ENCODE measurements around the gene SIRT7. TPM values are rescaled to one million over a fixed set of nuclear protein-coding genes. Genes with fewer than 3 reads are reported as not detected.

SIRT7 gene
- total RNA-seq, 3 donors from 2014 or later, result 50.1 to 83.5 (median 73.7) TPM

GRCh38 chr17:81951785-81952684 is 34.1 kb upstream of the SIRT7 start:
- no peaks in the 10 kb centered on the region for H3K36me3 ChIP-seq (ENCODE audit: low read depth)
- no peaks in the 10 kb centered on the region for H3K4me1 ChIP-seq (ENCODE audit: low read depth)
- ATAC-seq (no peak), DNase-seq (no peak)
- intact Hi-C loops (cut with DNase I, micrococcal nuclease), result no loop called here
- no peak overlapping the region for H3K4me3 ChIP-seq
- no peaks in the 10 kb centered on the region for H3K9me3 ChIP-seq
- no peak for TF ChIP-seq CTCF (IDR thresholded peaks at IDR 0.05)

GRCh38 chr17:81950501-81950900 is 32.5 kb upstream of the SIRT7 start:
- Histone ChIP-seq H3K36me3 (ENCODE audit: low read depth) (no peaks in the 10 kb centered on the region), H3K4me1 (ENCODE audit: low read depth) (no peaks in the 10 kb centered on the region), H3K9me3 (no peaks in the 10 kb centered on the region), H3K4me3 (no peak overlapping the region)
- no peak for TF ChIP-seq CTCF (IDR thresholded peaks at IDR 0.05)
- ATAC-seq (no peak), DNase-seq (no peak)
- intact Hi-C loops (cut with DNase I, micrococcal nuclease), result no loop called here

GRCh38 chr17:81948635-81949378 is 30.8 kb upstream of the SIRT7 start:
- Histone ChIP-seq H3K4me3 (no peak overlapping the region), H3K9me3 (no peaks in the 10 kb centered on the region), H3K36me3 (ENCODE audit: low read depth) (no peaks in the 10 kb centered on the region), H3K4me1 (ENCODE audit: low read depth) (no peaks in the 10 kb centered on the region)
- no peak for ATAC-seq
- no peak for DNase-seq
- no peak for TF ChIP-seq CTCF (IDR thresholded peaks at IDR 0.05)
- intact Hi-C loops (cut with DNase I, micrococcal nuclease), result no loop called here

GRCh38 chr17:81947189-81947588 is 29.2 kb upstream of the SIRT7 start, which contains the start of gene MYADML2:
TSS of gene MYADML2 (minus strand) at chr17:81947233. CDS start at chr17:81941741, 5,492 bp downstream.
- no peaks in the 10 kb centered on the region for H3K9me3 ChIP-seq
- ATAC-seq (no peak), DNase-seq (no peak)
- H3K4me1 ChIP-seq (ENCODE audit: low read depth), result no peaks in the 10 kb centered on the region
- H3K36me3 ChIP-seq (ENCODE audit: low read depth), result no peaks in the 10 kb centered on the region
- H3K4me3 ChIP-seq, result no peak within 1 kb of the TSS
- intact Hi-C loops (cut with DNase I, micrococcal nuclease), result no loop called here
- TF ChIP-seq CTCF (IDR thresholded peaks at IDR 0.05), result no peak

GRCh38 chr17:81944858-81945257 is 26.9 kb upstream of the SIRT7 start:
- DNase-seq, result no peak
- Histone ChIP-seq H3K9me3 (no peaks in the 10 kb centered on the region), H3K36me3 (ENCODE audit: low read depth) (no peaks in the 10 kb centered on the region), H3K4me3 (no peak overlapping the region), H3K4me1 (ENCODE audit: low read depth) (peaks cover 4% of the 10 kb centered on the region)
- intact Hi-C loops (cut with DNase I, micrococcal nuclease), result no loop called here
- ATAC-seq, result no peak
- no peak for TF ChIP-seq CTCF (IDR thresholded peaks at IDR 0.05)

Data from mucosa of descending colon (tissue), 3 donors.